ENCODE measurements around the gene DBI. TPM values are rescaled to one million over a fixed set of nuclear protein-coding genes. Genes with fewer than 3 reads are reported as not detected.
A peak's percentile ranks its signal among the peaks of the same experiment; 100 is the strongest.

DBI gene
- polyA plus RNA-seq, 1 of the 3 experiments (the other 2 are of a cell fraction): 150 TPM

GRCh38 chr2:119367472-119368099, 809 bp downstream of the DBI start:
- peak overlapping the region; percentile 63 to 87 for H3K27ac ChIP-seq (ENCODE audit: low read depth in 2 of 2, low read length in 1 of 2)
- H3K9me3 ChIP-seq: no peaks in the 10 kb centered on the region
- peak overlapping the region; percentile 92 to 96 for H3K4me3 ChIP-seq (ENCODE audit: low read depth in 2 of 2, low read length in 1 of 2)
- H4K20me1 ChIP-seq (ENCODE audit: insufficient read depth): no peaks in the 10 kb centered on the region
- peak overlapping the region; percentile 75 for H3K9ac ChIP-seq
- no peaks in the 10 kb centered on the region for H3K9me2 ChIP-seq
- TF ChIP-seq YY1 (IDR thresholded peaks at IDR 0.05; ENCODE audit: low read depth) (no peak), RFX5 (IDR thresholded peaks at IDR 0.05; ENCODE audit: low read length) (no peak), NFIC (IDR thresholded peaks at IDR 0.05; ENCODE audit: borderline replicate concordance) (no peak), ZBTB33 (IDR thresholded peaks at IDR 0.05; ENCODE audit: borderline replicate concordance, low read depth) (no peak), FOXM1 (IDR thresholded peaks at IDR 0.05; ENCODE audit: low read depth) (no peak), MXI1 (IDR thresholded peaks at IDR 0.05; ENCODE audit: low read depth, low read length) (no peak; the same call in 1 of the 2 replicates), GABPA (IDR thresholded peaks at IDR 0.05; ENCODE audit: low read depth) (no peak)
- TF ChIP-seq, protein P1, sequence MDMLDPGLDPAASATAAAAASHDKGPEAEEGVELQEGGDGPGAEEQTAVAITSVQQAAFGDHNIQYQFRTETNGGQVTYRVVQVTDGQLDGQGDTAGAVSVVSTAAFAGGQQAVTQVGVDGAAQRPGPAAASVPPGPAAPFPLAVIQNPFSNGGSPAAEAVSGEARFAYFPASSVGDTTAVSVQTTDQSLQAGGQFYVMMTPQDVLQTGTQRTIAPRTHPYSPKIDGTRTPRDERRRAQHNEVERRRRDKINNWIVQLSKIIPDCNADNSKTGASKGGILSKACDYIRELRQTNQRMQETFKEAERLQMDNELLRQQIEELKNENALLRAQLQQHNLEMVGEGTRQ (IDR thresholded peaks at IDR 0.05; ENCODE audit: borderline replicate concordance, low read depth, low read length): no peak
- WGBS (ENCODE audit: low lambda C conversion rate): 15% methylated on average over 11 of the region's 32 CpGs
- peak overlapping the region; percentile 99 for H2AFZ ChIP-seq (ENCODE audit: low read depth)
- peaks cover 35 to 42% of the 10 kb centered on the region in 2 experiments for H3K36me3 ChIP-seq (replicated peaks in 1 of 2; ENCODE audit: control insufficient read depth in 1 of 2, insufficient read depth in 2 of 2, low read length in 1 of 2)
- H3K27me3 ChIP-seq (ENCODE audit: insufficient read depth): no peaks in the 10 kb centered on the region
- peak; percentile 89 for DNase-seq
- H3K79me2 ChIP-seq (ENCODE audit: insufficient read depth): peaks cover 45% of the 10 kb centered on the region
- H3K4me2 ChIP-seq: peak overlapping the region; percentile 88
- ChIA-PET CTCF (interaction anchor here (0.7 to 2.7 kb wide), 4 partner anchors 20 to 386 kb away, joined by 3 to 7 read pairs (median 3); no protein-coding TSS in a partner anchor), POLR2A (interaction anchor here (0.9 kb wide), 1 partner anchor 112 kb away, joined by 3 read pairs; no protein-coding TSS in a partner anchor)
- peaks cover 0 to 15% of the 10 kb centered on the region in 2 experiments; a peak in 3 of 4 replicates for H3K4me1 ChIP-seq (ENCODE audit: control insufficient read depth in 1 of 2, insufficient read depth in 2 of 2, low read depth in 1 of 2, low read length in 1 of 2)
- peaks cover 6% of the 10 kb centered on the region for H3F3A ChIP-seq (replicated peaks; ENCODE audit: insufficient read depth)

DNA sequence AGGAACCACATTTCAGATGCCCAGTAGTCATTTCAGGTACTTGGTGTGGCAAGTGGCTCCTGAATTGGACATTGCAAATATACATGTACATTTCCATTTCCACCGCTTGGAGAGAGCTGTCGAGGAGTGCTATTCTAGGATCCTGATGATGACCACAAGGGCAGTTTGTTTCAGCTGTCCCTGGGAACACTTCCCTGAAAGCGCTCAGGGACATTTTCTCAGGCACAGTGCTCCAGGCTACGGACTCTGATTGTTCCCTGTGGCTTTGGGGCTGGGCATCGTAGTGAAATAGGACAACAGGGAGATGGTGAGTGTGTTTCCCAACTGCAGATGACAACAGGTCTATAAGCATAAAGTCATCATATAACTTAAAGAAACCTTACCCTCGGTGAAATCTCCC, 3.1 kb downstream of the DBI start:
- no peak overlapping the region for H2AFZ ChIP-seq (ENCODE audit: low read depth)
- H3K36me3 ChIP-seq (replicated peaks in 1 of 2; ENCODE audit: control insufficient read depth in 1 of 2, insufficient read depth in 2 of 2, low read length in 1 of 2): peaks cover 45 to 55% of the 10 kb centered on the region in 2 experiments
- H4K20me1 ChIP-seq (ENCODE audit: insufficient read depth): no peaks in the 10 kb centered on the region
- no peak for DNase-seq
- H3K27me3 ChIP-seq (ENCODE audit: insufficient read depth): no peaks in the 10 kb centered on the region
- WGBS (ENCODE audit: low lambda C conversion rate): 92% methylated on average over 4 of the region's 6 CpGs
- CTCF ChIA-PET: interaction anchor here (1.6 kb wide), 1 partner anchor 106 kb away, joined by 6 read pairs; no protein-coding TSS in a partner anchor
- peaks cover 37% of the 10 kb centered on the region for H3K79me2 ChIP-seq (ENCODE audit: insufficient read depth)
- H3K4me1 ChIP-seq (ENCODE audit: control insufficient read depth in 1 of 2, insufficient read depth in 2 of 2, low read depth in 1 of 2, low read length in 1 of 2): peaks cover 0 to 15% of the 10 kb centered on the region in 2 experiments; a peak in 3 of 4 replicates
- H3K27ac ChIP-seq (ENCODE audit: low read depth in 2 of 2, low read length in 1 of 2): no peak overlapping the region
- H3K9me3 ChIP-seq: no peaks in the 10 kb centered on the region
- no peak overlapping the region for H3K9ac ChIP-seq
- H3K4me2 ChIP-seq: no peak overlapping the region
- H3K9me2 ChIP-seq: no peaks in the 10 kb centered on the region
- no peak overlapping the region for H3K4me3 ChIP-seq (ENCODE audit: low read depth in 2 of 2, low read length in 1 of 2)
- POLR2A ChIA-PET: no interaction called here
- peaks cover 4% of the 10 kb centered on the region for H3F3A ChIP-seq (replicated peaks; ENCODE audit: insufficient read depth)
- TF ChIP-seq NRF1 (IDR thresholded peaks at IDR 0.05; ENCODE audit: low read depth, low read length): no peak
- no peak for TF ChIP-seq FOSL2 (IDR thresholded peaks at IDR 0.05; ENCODE audit: borderline replicate concordance, low read depth)
- no peak for TF ChIP-seq CHD2 (IDR thresholded peaks at IDR 0.05; ENCODE audit: low read length, partially characterized antibody)
- TF ChIP-seq, protein P2, sequence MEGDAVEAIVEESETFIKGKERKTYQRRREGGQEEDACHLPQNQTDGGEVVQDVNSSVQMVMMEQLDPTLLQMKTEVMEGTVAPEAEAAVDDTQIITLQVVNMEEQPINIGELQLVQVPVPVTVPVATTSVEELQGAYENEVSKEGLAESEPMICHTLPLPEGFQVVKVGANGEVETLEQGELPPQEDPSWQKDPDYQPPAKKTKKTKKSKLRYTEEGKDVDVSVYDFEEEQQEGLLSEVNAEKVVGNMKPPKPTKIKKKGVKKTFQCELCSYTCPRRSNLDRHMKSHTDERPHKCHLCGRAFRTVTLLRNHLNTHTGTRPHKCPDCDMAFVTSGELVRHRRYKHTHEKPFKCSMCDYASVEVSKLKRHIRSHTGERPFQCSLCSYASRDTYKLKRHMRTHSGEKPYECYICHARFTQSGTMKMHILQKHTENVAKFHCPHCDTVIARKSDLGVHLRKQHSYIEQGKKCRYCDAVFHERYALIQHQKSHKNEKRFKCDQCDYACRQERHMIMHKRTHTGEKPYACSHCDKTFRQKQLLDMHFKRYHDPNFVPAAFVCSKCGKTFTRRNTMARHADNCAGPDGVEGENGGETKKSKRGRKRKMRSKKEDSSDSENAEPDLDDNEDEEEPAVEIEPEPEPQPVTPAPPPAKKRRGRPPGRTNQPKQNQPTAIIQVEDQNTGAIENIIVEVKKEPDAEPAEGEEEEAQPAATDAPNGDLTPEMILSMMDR (IDR thresholded peaks at IDR 0.05): no peak
- TF ChIP-seq RFX5 (IDR thresholded peaks at IDR 0.05; ENCODE audit: low read length): no peak
- no peak for TF ChIP-seq RCOR1 (IDR thresholded peaks at IDR 0.05; ENCODE audit: low read length)
- TF ChIP-seq MXI1 (IDR thresholded peaks at IDR 0.05; ENCODE audit: low read depth, low read length): no peak
- TF ChIP-seq EZH2phosphoT487 (IDR thresholded peaks at IDR 0.05; ENCODE audit: borderline replicate concordance, low read depth): no peak
- no peak for TF ChIP-seq ZBTB33 (IDR thresholded peaks at IDR 0.05; ENCODE audit: borderline replicate concordance, low read depth)
- TF ChIP-seq TCF12 (IDR thresholded peaks at IDR 0.05): no peak
- no peak for TF ChIP-seq SMC3 (IDR thresholded peaks at IDR 0.05; ENCODE audit: low read depth, low read length)
- TF ChIP-seq, protein P1 (IDR thresholded peaks at IDR 0.05; ENCODE audit: borderline replicate concordance, low read depth, low read length): no peak
- TF ChIP-seq FOXM1 (IDR thresholded peaks at IDR 0.05; ENCODE audit: low read depth): no peak
- no peak for TF ChIP-seq TAF1 (IDR thresholded peaks at IDR 0.05; ENCODE audit: borderline replicate concordance, low read depth, low read length)
- TF ChIP-seq NFIC (IDR thresholded peaks at IDR 0.05; ENCODE audit: borderline replicate concordance): no peak

Data from SK-N-SH (cell line).